Hypothalamus (tissue), 51 donors: ENCODE data around the gene PLXDC1.

ENCODE experiments used
- DNase-seq, 51 donors: peaks; one replicate each; lab custom pipeline; 2025; lab: John Stamatoyannopoulos, UW

The PLXDC1 gene

GRCh38 chr17:39099663-39100286 is 51.7 kb downstream of the PLXDC1 start:
- no peak for DNase-seq

- peak in 1 of 51 donors; percentile 5 for DNase-seq
These were observed 52.8 kb downstream of the PLXDC1 start for GRCh38 chr17:39098588-39098987.

DNA sequence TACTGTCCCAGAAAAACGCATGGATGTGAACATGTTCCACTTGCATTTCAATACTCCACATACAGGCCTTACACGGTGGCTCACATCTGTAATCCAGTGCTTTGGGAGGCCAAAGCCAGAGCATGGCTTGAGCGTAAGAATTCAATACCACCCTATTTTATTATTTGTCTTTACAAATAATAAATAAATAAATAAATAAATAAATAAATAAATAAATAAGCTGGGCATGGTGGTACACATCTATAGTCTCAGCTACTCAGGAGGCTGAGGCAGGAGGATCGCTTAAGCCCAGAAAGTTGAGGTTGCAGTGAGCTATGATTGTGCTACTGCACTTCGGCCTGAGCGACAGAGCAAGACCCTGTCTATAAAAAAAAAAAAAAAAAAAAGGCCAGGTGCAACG is 53.9 kb downstream of the PLXDC1 start:
- DNase-seq, result no peak

DNA sequence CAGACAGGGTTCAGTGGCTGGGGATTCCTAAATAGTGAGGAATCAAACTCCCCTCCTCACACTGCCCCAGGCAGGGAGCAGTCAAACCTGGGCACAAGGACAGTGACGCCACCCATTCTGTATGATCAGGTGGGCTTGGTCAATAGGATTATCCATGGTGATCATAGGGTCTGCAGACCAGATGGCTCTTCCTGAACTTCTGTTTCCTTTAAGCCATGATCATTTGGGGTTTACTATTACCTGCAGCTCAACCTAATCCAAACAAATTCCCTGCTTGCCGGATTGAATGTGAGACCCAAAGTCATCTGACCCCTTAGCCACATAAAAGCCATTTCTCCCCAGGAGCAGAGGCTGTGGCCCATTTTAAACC is 54.3 kb downstream of the PLXDC1 start:
- no peak for DNase-seq

- DNase-seq, result no peak
These were observed 54.8 kb downstream of the PLXDC1 start for GRCh38 chr17:39096508-39097149.

DNA sequence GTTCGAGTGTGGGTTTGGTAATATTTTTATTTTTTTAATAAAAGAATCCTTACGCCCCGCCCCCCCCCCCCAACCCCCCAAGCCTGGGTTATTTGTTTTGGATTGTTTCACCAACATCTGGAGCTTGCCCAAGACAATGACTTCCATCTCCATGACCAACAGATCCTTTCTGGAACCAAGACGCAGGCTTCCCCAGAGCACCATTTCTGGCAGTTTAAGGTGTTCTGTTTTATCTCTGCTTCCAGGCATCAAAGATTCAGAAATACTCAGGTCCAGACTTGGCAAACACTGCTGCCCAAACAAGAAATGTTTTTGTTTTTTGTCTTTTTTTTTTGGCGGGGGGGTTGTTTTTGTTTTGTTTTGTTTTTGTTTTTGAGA is 56.1 kb downstream of the PLXDC1 start:
- DNase-seq, result no peak

- DNase-seq, result no peak
These were observed 56.7 kb downstream of the PLXDC1 start for GRCh38 chr17:39094607-39095308.

DNA sequence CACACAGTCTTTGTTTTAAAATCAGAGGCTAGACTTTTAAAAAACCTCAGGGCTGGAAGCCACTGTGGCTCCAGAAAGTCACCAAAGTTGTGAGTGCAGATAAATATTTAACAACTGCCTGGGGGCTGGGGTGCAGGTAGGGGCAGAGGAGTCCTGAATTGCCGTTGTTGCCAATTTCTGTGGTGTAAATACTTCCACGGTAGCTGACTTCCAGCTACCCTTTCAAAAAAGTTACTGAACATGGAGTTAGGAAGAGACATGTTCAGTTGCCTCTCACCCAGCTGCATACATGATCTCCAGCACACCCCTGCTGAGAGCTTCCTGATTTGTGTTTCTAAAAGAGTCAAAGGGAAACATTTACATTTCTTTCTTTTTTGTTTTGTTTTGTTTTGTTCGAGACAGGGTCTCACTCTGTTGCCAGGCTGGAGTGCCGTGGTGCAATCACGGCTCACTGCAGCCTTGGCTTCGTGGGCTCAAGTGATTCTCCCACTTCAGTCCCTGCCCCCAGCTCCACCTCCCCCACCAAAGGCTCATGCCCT is 58.7 kb downstream of the PLXDC1 start:
- no peak for DNase-seq

DNA sequence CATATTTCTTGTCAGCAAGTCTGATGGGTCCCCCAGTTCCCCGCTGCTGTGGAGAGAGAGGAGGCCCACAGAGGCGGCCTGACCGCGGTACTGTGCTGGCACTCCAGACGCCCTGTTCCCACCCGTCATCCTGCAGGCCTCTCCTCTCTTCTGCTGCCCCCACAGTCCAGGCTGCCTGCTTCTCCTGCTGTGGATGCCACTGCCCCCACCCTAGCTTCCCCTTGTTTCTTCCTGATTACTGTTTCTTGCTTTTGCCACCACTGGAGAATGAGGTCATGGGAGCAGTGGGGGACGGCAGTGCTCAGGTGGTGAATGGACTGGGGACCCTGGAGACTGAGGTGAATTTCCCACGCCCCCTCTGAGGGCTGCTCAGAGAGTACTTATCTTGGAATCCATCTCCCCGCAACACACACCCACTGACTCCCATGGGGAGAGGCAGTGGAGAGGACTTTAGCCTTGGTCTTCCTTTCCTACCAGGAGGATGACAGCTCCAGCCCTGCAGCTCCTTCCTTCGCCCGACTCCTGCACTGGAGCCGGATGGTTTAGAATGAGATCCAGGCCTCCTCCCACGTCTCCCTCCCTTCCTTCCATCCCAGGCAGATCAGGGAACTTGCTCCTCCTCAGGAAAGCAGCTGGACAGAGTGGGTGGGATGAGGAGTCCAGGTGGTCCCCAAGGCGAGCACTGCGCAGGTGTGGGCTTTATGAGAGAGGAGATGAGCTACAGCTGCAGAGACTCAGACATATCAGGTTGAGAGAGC is 60.4 kb downstream of the PLXDC1 start:
- DNase-seq, result no peak

- no peak for DNase-seq
These were observed 61.0 kb downstream of the PLXDC1 start for GRCh38 chr17:39090400-39090799.

- DNase-seq, result no peak
These were observed 66.9 kb downstream of the PLXDC1 start for GRCh38 chr17:39084558-39084957.

GRCh38 chr17:39083270-39083669 is 68.2 kb downstream of the PLXDC1 start:
- DNase-seq, result no peak

DNA sequence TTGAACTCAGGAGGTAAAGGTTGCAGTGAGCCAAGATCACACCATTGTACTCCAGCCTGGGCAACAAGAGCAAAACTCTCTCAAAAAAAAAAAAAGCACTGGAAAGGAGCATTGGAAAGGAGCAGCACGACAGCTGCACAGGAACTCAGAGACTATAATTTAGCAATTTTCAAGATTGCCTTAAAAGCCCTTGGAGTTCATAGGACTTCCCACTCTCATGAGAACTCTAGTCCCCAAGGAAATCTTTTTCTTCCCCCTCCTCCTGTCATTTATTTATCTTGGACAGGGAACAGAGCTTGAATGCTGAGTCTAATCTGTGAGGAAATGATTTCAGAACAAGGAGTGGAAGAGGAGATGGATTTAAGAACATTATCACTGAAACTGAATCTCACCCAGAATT is 69.0 kb downstream of the PLXDC1 start:
- no peak for DNase-seq

- no peak for DNase-seq
These were observed 69.6 kb downstream of the PLXDC1 start for GRCh38 chr17:39081851-39082250.

- no peak for DNase-seq
These were observed 70.9 kb downstream of the PLXDC1 start for GRCh38 chr17:39080421-39081078.

DNA sequence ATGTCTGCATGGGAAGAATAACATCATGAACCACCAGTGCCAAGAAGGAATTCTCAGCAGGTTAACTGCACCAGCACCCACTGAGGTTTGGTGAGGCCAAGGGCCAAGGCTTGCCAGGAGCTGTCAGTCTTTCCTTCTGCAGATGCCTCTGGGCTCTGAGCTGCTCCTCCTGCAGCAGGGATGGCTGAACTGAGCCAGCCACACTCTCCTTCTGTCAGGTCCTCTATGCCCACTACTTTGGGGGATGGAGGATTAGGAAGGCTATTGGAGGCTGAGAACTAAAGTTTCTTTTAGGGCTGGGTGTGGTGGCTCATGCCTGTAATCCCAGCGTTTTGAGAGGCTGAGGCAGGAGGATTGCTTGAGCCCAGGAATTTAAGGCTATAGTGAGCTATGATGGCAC is 71.6 kb downstream of the PLXDC1 start:
- no peak for DNase-seq

DNA sequence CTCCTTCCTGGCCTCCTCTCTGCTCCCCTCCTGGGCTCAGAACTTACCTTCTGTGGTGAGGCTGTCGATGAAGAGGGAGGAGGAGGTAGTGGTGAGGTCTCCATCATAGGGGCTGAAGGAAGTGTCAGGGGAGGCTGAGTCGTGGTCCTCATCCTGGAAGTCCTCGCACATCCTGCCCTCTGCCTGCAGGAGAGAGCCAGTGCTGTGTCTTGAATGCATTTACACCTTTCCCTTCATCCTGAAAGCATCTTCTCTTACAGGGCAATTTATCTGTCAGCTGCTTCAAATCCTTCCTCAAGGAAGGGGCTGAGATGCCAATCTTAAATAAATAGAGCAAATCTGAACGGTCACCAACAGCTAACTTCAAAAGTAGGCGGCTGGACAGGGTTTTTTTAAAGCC is 73.6 kb downstream of the PLXDC1 start:
- DNase-seq, result no peak

- DNase-seq, result no peak
These were observed 74.2 kb downstream of the PLXDC1 start for GRCh38 chr17:39077252-39077651.

DNA sequence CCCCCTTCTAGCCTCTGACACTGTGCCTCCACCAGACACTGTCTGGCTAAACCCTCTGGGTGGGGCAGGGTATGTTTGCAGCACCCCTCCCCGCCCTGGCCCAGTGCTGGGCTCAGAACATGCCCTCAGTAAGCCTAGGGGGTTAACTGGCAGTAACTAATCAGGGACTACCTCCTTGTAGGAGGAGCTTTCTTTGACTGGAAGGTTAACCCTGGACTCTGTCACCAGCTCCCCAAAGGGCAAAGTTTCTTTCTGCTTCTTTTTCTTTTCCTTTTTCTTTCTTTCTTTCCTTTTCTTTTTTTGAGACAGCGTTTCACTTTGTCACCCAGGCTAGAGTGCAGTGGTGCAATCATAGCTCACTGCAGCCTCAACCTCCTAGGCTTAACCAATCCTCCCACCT is 76.8 kb downstream of the PLXDC1 start:
- DNase-seq, result no peak

- DNase-seq, result no peak
These were observed 77.5 kb downstream of the PLXDC1 start for GRCh38 chr17:39073916-39074315.

DNA sequence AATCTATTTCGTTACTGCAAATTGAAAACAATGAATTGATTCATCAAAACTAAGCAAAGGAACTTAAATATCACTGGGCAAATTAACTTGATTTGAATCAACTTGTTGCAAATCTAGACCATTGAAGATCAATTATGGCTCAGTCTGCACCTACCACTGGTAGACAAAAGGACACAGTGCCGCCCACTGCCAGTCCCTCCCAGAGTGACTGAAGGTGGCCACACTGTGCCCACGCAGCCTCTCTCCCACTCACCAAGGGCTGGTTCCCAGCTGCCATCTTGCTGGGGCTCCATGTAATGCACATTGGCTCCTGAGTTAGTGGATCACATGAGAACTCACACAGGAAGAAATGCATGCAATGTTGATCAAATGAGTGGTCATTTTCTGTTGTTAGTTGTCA is 78.1 kb downstream of the PLXDC1 start:
- no peak for DNase-seq
